ENCODE measurements around the gene METRNL.
"Not testable (repeated sequence)": the region's sequence is repeated elsewhere in the genome, so short reads cannot be mapped to it uniquely, and the experiment has no call there.

The METRNL gene

GRCh38 chr17:83107656-83108048 lies 28.2 kb downstream of the METRNL start:
- DNase-seq (ENCODE audit: low spot score): no peak

- DNase-seq (ENCODE audit: low spot score): no peak
These were observed 29.3 kb downstream of the METRNL start for GRCh38 chr17:83108709-83109108.

- no peak for DNase-seq (ENCODE audit: low spot score)
These were observed 30.0 kb downstream of the METRNL start for GRCh38 chr17:83109386-83109785.

GRCh38 chr17:83109793-83110645 lies 30.6 kb downstream of the METRNL start:
- DNase-seq (ENCODE audit: low spot score): no peak

- DNase-seq (ENCODE audit: low spot score): no peak
These were observed 31.3 kb downstream of the METRNL start for GRCh38 chr17:83110735-83111134.

- no peak for DNase-seq (ENCODE audit: low spot score)
These were observed 32.3 kb downstream of the METRNL start for GRCh38 chr17:83111516-83112282.

GRCh38 chr17:83113381-83113780 lies 34.0 kb downstream of the METRNL start:
- DNase-seq (ENCODE audit: low spot score): no peak

GRCh38 chr17:83113792-83114191 lies 34.4 kb downstream of the METRNL start:
- DNase-seq (ENCODE audit: low spot score): no peak

- no peak for DNase-seq (ENCODE audit: low spot score)
These were observed 35.3 kb downstream of the METRNL start for GRCh38 chr17:83114706-83115105.

GRCh38 chr17:83115202-83115651 lies 35.8 kb downstream of the METRNL start:
- no peak for DNase-seq (ENCODE audit: low spot score)

- DNase-seq (ENCODE audit: low spot score): no peak
These were observed 36.4 kb downstream of the METRNL start for GRCh38 chr17:83115832-83116231.

- DNase-seq (ENCODE audit: low spot score): no peak
These were observed 36.9 kb downstream of the METRNL start for GRCh38 chr17:83116311-83116771.

GRCh38 chr17:83116783-83117555 lies 37.6 kb downstream of the METRNL start:
- DNase-seq (ENCODE audit: low spot score): no peak

GRCh38 chr17:83117583-83117982 lies 38.2 kb downstream of the METRNL start:
- no peak for DNase-seq (ENCODE audit: low spot score)

- no peak for DNase-seq (ENCODE audit: low spot score)
These were observed 38.8 kb downstream of the METRNL start for GRCh38 chr17:83118071-83118841.

- DNase-seq (ENCODE audit: low spot score): no peak
These were observed 40.8 kb downstream of the METRNL start for GRCh38 chr17:83119987-83120864.

GRCh38 chr17:83121473-83121872 lies 42.1 kb downstream of the METRNL start:
- DNase-seq (ENCODE audit: low spot score): not testable (repeated sequence)

- no peak for DNase-seq (ENCODE audit: low spot score)
These were observed 42.8 kb downstream of the METRNL start for GRCh38 chr17:83121921-83122820.

GRCh38 chr17:83122834-83123233 lies 43.4 kb downstream of the METRNL start:
- no peak for DNase-seq (ENCODE audit: low spot score)
